Gastroesophageal sphincter (tissue), 3 donors: ENCODE results near the gene ZNF500.

Experiments used
- EP300 ChIP-seq: sonication (generic); formaldehyde crosslinking; IDR thresholded peaks from one replicate; pipeline ENCODE4 v1.6.1; 2017; ENCODE audit warnings: antibody characterized with exemption, mild to moderate bottlenecking
- POLR2A ChIP-seq, 2 donors: fragments of 450-650 bp; IDR thresholded peaks; one replicate each; pipeline ENCODE4 v1.6.1; 2017; ENCODE audit warnings: antibody characterized with exemption in 2 of 2, mild to moderate bottlenecking in 2 of 2, moderate library complexity in 1 of 2
- POLR2AphosphoS5 ChIP-seq: sonication (generic); formaldehyde crosslinking; IDR thresholded peaks from one replicate; pipeline ENCODE4 v1.6.1; 2017; ENCODE audit warnings: antibody characterized with exemption
- TF ChIP-seq, protein P1 (sequence below), 4 experiments: fragments of 200-600 bp in 2 of 4; fragments of 450-650 bp in 2 of 4; sonication (generic) in 1 of 4; IDR thresholded peaks; one replicate each; pipeline ENCODE4 v1.5.1; 2017 to 2019; ENCODE audit warnings: antibody characterized with exemption in 4 of 4, mild to moderate bottlenecking in 2 of 4, moderate library complexity in 2 of 4

DNA sequence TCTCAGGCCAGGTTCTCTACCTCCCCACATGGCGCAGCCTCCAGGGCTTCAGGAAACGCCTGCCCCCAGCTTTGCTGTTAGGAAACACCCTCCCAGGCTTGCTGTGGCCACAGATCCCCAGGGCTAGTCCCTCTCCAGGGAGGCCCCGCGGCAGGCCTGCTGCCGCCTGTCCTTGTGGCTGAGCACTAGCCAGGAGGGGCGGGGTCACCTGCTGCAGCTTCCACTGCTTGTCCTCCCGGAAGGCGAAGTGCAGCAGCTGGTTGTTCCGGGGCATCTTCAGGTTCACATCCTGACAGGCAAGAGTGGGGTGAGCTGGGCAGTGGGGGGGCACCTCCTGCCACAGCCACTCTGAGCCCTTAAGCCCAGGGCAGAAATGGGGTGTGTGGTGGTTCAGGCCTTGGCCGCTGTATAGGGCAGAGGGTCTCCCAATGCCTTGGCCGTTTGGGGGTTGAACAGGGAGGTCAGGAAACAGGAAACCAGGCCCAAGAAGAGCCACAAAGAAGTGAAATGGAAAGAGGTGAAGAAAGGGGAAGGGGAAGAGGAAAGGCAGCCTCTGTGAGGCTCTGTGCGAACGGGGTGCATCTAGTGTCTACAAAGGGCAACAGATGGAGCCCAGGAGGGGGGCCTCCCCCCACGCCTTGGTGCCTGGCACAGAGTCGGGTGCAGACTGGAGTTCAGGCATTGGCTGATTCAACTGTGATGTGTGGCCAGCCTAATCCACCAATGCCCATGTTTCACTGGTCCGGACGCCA lies 33.5 kb upstream of the ZNF500 start:
- TF ChIP-seq, protein P1, sequence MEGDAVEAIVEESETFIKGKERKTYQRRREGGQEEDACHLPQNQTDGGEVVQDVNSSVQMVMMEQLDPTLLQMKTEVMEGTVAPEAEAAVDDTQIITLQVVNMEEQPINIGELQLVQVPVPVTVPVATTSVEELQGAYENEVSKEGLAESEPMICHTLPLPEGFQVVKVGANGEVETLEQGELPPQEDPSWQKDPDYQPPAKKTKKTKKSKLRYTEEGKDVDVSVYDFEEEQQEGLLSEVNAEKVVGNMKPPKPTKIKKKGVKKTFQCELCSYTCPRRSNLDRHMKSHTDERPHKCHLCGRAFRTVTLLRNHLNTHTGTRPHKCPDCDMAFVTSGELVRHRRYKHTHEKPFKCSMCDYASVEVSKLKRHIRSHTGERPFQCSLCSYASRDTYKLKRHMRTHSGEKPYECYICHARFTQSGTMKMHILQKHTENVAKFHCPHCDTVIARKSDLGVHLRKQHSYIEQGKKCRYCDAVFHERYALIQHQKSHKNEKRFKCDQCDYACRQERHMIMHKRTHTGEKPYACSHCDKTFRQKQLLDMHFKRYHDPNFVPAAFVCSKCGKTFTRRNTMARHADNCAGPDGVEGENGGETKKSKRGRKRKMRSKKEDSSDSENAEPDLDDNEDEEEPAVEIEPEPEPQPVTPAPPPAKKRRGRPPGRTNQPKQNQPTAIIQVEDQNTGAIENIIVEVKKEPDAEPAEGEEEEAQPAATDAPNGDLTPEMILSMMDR (IDR thresholded peaks at IDR 0.05): no peak
- TF ChIP-seq POLR2AphosphoS5: no peak
- no peak for TF ChIP-seq EP300
- no peak for TF ChIP-seq POLR2A (IDR thresholded peaks at IDR 0.05)
